HuH-7 (cell line): ENCODE measurements around the gene C10orf67.

Experiments
- DNase-seq: peaks from one replicate; pipeline ENCODE4 v3.0.0; 2011; ENCODE audit warnings: low spot score

The C10orf67 gene

DNA sequence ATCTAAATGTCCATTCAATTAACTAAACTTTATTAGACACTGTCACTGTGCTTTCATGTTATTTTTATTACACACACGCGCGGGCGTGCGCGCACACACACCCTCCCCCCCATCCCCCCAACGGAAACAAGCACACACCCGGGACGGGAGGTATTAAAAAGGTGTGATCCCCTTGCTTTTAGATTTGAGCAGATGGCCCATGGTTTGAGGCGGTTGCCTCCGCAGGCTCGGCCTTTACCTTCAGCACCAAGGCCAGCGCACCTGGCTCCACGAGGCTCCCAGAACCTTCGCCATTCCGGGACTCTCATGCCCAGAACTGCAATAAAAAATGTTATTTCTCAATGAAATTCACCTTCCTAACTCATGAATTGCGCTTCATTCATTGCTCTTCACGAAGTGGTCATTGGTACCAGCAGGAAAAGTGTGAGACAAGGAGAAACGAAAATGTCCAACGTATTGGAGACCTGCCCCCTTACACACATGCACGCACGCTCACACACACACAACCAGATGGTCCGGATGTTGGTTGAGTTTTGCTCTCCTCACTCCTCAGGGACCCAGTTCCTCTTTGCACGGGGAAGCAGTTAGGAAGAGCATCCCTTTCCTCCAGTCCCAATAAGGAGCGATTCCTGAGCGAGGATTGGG lies 173.2 kb downstream of the C10orf67 start:
- peak; percentile 77 for DNase-seq

DNA sequence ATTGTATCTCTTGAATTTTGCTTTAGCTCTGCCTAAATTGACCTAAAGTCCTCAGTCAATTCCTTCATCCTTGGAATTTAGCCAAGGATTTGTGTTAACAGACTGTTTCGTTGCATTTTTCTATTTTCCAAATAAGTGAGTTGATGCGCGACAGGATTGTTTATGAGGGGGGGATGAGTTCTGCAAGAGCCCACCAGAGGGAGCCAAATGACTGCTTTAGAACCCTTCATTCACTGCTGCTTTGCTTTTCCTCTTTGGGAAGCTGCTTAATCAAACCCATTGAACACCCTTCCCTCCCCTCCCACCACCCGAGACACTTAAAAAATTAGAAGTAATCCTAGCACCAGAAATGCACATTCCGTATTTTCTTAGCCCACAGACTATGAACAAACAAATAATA lies 186.2 kb downstream of the C10orf67 start:
- peak; percentile 88 for DNase-seq

DNA sequence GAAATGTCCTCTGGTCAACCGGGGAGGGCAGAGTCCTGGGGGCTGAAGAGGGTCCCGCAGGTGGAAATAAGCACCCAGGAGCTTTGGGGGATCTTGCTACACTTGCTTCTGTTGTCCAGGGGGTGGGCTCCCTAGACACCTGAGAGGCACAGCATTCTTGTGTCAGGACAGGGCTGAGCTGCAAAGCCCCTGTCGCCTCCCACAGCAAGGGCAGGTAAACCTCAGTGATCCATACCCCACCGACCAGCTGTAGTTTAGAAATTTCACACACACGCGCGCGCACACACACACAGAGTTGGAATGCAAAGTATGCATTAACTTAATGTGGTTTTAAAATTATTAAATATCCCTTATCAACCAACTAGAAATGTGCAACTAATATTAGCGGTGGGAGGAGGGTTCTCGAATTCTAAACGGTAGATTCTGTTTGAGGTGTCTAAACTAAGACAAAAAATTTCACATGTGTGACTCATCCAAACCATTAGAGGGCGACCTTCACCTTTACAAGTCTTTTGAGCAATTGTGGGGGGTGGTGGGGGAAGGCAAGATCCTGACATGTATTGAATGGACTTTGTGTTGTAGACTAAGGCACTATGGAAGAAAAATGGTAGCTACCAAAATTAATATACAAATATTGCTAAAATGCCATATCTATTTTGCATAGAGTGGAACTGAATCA lies 186.8 kb downstream of the C10orf67 start:
- peak; percentile 69 for DNase-seq

DNA sequence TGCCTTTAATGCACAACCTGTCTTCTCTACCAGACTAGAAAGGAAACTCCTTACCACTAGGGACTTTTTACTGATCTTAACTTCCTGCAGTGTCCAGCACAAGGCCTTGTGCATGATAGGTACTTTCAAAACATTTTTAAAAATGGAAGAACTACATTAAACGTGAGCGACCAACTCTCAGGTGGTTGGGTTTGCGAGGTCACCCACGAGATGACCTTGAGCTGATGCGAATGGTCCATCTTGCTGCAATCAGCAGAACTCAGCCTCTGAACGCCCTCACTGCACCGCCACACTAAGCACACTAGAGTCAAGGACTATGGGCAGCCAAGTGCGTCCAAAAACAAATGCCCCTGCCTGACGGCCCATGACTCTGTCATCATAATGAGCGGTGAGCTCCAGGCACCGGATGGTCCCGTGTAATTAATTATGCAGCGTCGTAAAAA lies 187.3 kb downstream of the C10orf67 start:
- no peak for DNase-seq

DNA sequence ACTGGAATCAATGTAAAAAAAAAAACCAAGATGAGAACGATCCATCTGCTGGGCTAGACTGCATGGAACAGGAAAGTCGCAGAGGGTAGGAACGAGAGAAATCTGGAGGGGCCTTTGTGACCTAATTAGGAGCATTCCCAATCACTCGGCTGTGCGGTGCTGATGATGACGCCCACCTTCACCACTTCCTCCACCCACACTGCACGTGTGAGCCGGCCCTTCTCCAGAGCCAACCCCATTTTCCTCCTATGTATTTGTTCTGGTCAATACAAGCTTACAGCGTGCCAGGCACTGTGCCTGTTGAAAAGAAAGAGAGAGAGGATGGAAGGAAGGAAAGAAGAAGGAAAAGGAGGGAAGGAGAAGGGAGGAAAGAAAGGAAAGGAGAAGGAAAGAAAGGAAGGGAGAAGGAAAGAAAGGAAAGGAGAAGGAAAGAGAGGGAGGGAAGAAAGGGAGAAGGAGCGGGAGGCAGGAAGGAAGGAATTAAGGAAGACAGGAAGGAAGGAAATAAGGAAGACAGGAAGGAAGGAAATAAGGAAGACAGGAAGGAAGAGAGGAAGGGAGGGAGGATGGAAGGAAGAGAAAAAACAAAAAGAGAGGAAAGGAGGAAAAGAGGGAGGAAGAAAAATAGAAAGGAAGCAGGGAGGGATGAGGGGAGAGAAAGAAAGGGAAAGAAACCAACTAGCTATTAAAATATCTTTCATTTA lies 188.0 kb downstream of the C10orf67 start:
- DNase-seq: no peak

DNA sequence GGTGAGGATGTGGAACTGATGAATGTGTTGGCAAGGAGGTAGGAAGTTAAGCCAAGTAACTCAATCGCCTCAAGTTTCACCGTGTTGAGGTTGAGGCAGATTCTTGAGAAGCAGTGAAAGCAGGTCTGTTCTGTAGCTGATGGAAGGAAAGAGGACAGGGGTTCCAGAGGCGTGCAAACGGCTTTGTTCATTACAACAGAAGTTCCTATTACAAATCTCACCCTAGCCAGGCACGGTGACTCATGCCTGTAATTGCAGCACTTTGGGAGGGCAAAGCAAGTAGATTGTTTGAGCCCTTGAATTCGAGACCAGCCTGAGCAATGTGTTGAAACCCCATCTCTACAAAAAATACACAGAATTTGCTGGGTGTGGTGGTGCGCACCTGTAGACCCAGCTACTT lies 189.4 kb downstream of the C10orf67 start:
- no peak for DNase-seq
